Left forelimb (tissue), 1 donor: ENCODE measurements around the gene RNASEH2B.

Experiments
- DNase-seq: peaks from one replicate; pipeline ENCODE4 v3.0.0-alpha.2; 2018; ENCODE audit warnings: low spot score

RNASEH2B gene

GRCh38 chr13:50941146-50941545, 31.6 kb downstream of the RNASEH2B start:
- DNase-seq = no peak

- DNase-seq = no peak
Measured at GRCh38 chr13:50942630-50943311, 33.2 kb downstream of the RNASEH2B start.

- no peak for DNase-seq
Measured at GRCh38 chr13:50945669-50946068, 36.1 kb downstream of the RNASEH2B start.

- DNase-seq = no peak
Measured at GRCh38 chr13:50948601-50949000, 39.0 kb downstream of the RNASEH2B start.

GRCh38 chr13:50950849-50951248, 41.3 kb downstream of the RNASEH2B start:
- DNase-seq = no peak

- no peak for DNase-seq
Measured at GRCh38 chr13:50951366-50951765, 41.8 kb downstream of the RNASEH2B start.

- no peak for DNase-seq
Measured at GRCh38 chr13:50955241-50955640, 45.6 kb downstream of the RNASEH2B start.

- no peak for DNase-seq
Measured at GRCh38 chr13:50955798-50956197, 46.2 kb downstream of the RNASEH2B start.

- DNase-seq = no peak
Measured at GRCh38 chr13:50957620-50958019, 48.0 kb downstream of the RNASEH2B start.

GRCh38 chr13:50969691-50970090, 60.1 kb downstream of the RNASEH2B start:
- DNase-seq = no peak

- DNase-seq = no peak
Measured at GRCh38 chr13:50970956-50971355, 61.4 kb downstream of the RNASEH2B start.

- DNase-seq = no peak
Measured at GRCh38 chr13:50974268-50974667, 64.7 kb downstream of the RNASEH2B start.

GRCh38 chr13:50979187-50979586, 69.6 kb downstream of the RNASEH2B start:
- no peak for DNase-seq

- DNase-seq = no peak
Measured at GRCh38 chr13:50981686-50982085, 72.1 kb downstream of the RNASEH2B start.

GRCh38 chr13:50989476-50989875, 79.9 kb downstream of the RNASEH2B start:
- no peak for DNase-seq

GRCh38 chr13:50990065-50990817, 80.7 kb downstream of the RNASEH2B start:
- no peak for DNase-seq

- no peak for DNase-seq
Measured at GRCh38 chr13:50990818-50991506, 81.4 kb downstream of the RNASEH2B start.

- no peak for DNase-seq
Measured at GRCh38 chr13:50991579-50992521, 82.3 kb downstream of the RNASEH2B start.

GRCh38 chr13:50993371-50993770, 83.8 kb downstream of the RNASEH2B start:
- no peak for DNase-seq

- no peak for DNase-seq
Measured at GRCh38 chr13:50993934-50994333, 84.3 kb downstream of the RNASEH2B start.

GRCh38 chr13:50994651-50995050, 85.1 kb downstream of the RNASEH2B start:
- no peak for DNase-seq

- DNase-seq = no peak
Measured at GRCh38 chr13:50995854-50996253, 86.3 kb downstream of the RNASEH2B start.
